ENCODE data around the gene IL1A. TPM values are rescaled to one million over a fixed set of nuclear protein-coding genes. Genes with fewer than 3 reads are reported as not detected.

The IL1A gene
- total RNA-seq, 1 experiment from 2014 or later = 0.10 TPM

DNA sequence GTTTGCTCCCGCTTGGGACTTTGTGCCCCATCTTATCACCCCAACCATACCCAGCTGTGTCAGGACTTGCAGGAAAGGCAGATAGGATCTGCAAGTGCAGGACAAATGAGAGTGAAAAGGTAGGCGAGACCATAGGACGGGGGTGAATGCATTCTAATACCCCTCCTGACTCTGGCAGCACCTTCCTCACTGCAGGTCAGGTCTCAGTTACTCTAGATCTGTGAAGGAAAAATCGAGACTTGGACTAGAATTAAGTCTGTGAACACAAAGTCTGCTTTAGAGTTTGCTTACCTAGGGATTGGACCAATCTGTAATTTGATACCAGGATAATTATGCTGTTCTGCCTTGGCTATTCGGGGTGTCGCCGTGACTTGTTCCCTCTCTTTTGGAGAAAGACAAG lies 43.8 kb downstream of the IL1A start:
- ChIA-PET RAD21 (ENCODE audit: low non-redundant PET in 1 of 2, low total read pairs in 2 of 2, uncharacterized antibody in 2 of 2, unreplicated experiment in 2 of 2) (no interaction called here), CTCF (interaction anchor here (1.0 to 1.7 kb wide), 3 partner anchors 8 to 201 kb away, joined by 4 to 5 read pairs (median 4); no protein-coding TSS in a partner anchor), POLR2A (no interaction called here)
- peaks cover 41 to 44% of the 10 kb centered on the region in 2 experiments for H3K36me3 ChIP-seq (ENCODE audit: control insufficient read depth in 1 of 2, insufficient read depth in 2 of 2, low read length in 2 of 2)
- no peak overlapping the region for H3K4me2 ChIP-seq (ENCODE audit: low read length)
- H3K9me2 ChIP-seq (ENCODE audit: insufficient read depth) = no peaks in the 10 kb centered on the region
- no peaks in the 10 kb centered on the region for H3K79me2 ChIP-seq (ENCODE audit: insufficient read depth, low read length)
- no TSS peak for BruUV-seq (replicated peaks)
- H2AFZ ChIP-seq (ENCODE audit: low read depth, low read length, poor library complexity, severe bottlenecking) = no peak overlapping the region
- no peak overlapping the region for H3K27ac ChIP-seq (ENCODE audit: low read depth, low read length)
- H3K9ac ChIP-seq (ENCODE audit: low read length) = no peak overlapping the region
- H3K9me3 ChIP-seq (ENCODE audit: control insufficient read depth in 1 of 2, insufficient read depth in 1 of 2, low read depth in 1 of 2, low read length in 2 of 2) = no peaks in the 10 kb centered on the region
- H4K20me1 ChIP-seq (ENCODE audit: insufficient read depth) = no peaks in the 10 kb centered on the region
- no peaks in the 10 kb centered on the region for H3K27me3 ChIP-seq (ENCODE audit: insufficient read depth, low read length)
- no peak for ATAC-seq
- H3K4me1 ChIP-seq (ENCODE audit: control insufficient read depth in 1 of 2, insufficient read depth in 2 of 2, low read length in 2 of 2) = peaks cover 15 to 23% of the 10 kb centered on the region in 2 experiments
- DNase-seq (ENCODE audit: low read depth, low spot score) = no peak
- H3K4me3 ChIP-seq (replicated peaks in 1 of 2; ENCODE audit: low read depth in 1 of 2, low read length in 2 of 2) = no peak overlapping the region
- TF ChIP-seq JUND (IDR thresholded peaks at IDR 0.05) (no peak), POLR2A (IDR thresholded peaks at IDR 0.05; ENCODE audit: borderline replicate concordance, extremely low read depth, insufficient read depth, insufficient read length) (no peak), ATF3 (IDR thresholded peaks at IDR 0.05) (no peak), SIN3A (IDR thresholded peaks at IDR 0.05; ENCODE audit: low read depth) (no peak), EZH2 (IDR thresholded peaks at IDR 0.05) (no peak), SP1 (IDR thresholded peaks at IDR 0.05; ENCODE audit: low read depth) (no peak), CBX3 (IDR thresholded peaks at IDR 0.05; ENCODE audit: low read depth) (no peak), POLR2AphosphoS5 (IDR thresholded peaks at IDR 0.05; ENCODE audit: low read depth, low read length) (no peak), REST (IDR thresholded peaks at IDR 0.05; ENCODE audit: low read depth) (no peak), TCF7L2 (IDR thresholded peaks at IDR 0.05; ENCODE audit: borderline replicate concordance, extremely low read depth, insufficient read depth, insufficient read length) (no peak), MAX (IDR thresholded peaks at IDR 0.05) (no peak), ZNF274 (IDR thresholded peaks at IDR 0.05; ENCODE audit: low read depth, low read length) (no peak), SRF (IDR thresholded peaks at IDR 0.05; ENCODE audit: low read depth) (no peak), ZFX (IDR thresholded peaks at IDR 0.05) (no peak), ELF1 (IDR thresholded peaks at IDR 0.05; ENCODE audit: borderline replicate concordance, low read depth) (no peak), RAD21 (IDR thresholded peaks at IDR 0.05; ENCODE audit: low read depth) (no peak), YY1 (IDR thresholded peaks at IDR 0.05; ENCODE audit: extremely low read depth, insufficient replicate concordance, low read depth, low read length) (no peak)
- intact Hi-C loops (cut with micrococcal nuclease) = no loop called here

All from HCT116 (cell line).